ENCODE data around the gene ASB16.

DNA sequence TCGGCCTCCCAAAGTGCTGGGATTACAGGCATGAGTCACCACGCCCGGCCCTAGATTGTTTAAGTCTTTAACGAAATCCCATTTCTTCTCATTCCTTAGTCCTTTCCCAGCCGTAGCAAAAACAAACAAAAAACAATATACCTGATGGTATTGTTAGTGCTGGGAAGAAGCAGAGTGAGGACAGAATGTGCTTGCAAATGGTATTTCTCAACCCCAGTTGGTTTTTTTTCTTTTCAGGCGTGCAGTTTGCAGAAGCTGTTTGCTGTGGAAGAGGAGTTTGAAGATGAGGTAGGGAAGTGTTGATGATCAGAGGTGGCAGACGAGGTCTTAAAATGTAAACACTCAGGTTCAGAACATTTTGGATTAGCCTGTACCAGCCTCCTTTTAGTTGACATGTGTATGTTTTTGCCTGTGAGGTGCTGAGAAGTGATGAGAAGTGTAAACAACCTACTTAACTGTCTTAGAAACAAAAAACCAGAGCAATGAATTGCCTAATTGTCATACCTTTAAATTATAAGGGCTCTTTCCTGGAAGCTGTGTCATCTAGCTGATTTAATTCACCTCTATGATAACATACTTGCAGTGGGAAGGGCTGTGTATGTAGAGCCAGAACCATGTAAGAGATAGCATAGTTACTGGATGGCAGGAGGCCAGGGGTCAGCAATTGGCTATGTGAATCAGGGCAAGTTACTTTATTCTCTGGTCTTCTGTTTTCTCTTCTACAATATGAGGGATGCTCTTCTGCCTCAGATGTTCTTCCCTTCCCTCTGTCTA lies 25.4 kb upstream of the ASB16 start:
- TF ChIP-seq, protein P1, sequence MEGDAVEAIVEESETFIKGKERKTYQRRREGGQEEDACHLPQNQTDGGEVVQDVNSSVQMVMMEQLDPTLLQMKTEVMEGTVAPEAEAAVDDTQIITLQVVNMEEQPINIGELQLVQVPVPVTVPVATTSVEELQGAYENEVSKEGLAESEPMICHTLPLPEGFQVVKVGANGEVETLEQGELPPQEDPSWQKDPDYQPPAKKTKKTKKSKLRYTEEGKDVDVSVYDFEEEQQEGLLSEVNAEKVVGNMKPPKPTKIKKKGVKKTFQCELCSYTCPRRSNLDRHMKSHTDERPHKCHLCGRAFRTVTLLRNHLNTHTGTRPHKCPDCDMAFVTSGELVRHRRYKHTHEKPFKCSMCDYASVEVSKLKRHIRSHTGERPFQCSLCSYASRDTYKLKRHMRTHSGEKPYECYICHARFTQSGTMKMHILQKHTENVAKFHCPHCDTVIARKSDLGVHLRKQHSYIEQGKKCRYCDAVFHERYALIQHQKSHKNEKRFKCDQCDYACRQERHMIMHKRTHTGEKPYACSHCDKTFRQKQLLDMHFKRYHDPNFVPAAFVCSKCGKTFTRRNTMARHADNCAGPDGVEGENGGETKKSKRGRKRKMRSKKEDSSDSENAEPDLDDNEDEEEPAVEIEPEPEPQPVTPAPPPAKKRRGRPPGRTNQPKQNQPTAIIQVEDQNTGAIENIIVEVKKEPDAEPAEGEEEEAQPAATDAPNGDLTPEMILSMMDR (IDR thresholded peaks at IDR 0.05; ENCODE audit: poor library complexity, severe bottlenecking) = no peak
- no peak for TF ChIP-seq POLR2AphosphoS5 (IDR thresholded peaks at IDR 0.05)
- no peak for TF ChIP-seq TAF1 (IDR thresholded peaks at IDR 0.05; ENCODE audit: low read depth)
- TF ChIP-seq EZH2 (IDR thresholded peaks at IDR 0.05; ENCODE audit: borderline replicate concordance, insufficient read depth, low read length, poor library complexity, severe bottlenecking) = no peak
- no peak for TF ChIP-seq SMC3 (conservative IDR thresholded peaks at IDR 0.05; ENCODE audit: poor library complexity)
- no peak for TF ChIP-seq RAD21 (conservative IDR thresholded peaks at IDR 0.05)
- TF ChIP-seq MXI1 (conservative IDR thresholded peaks at IDR 0.05; ENCODE audit: poor library complexity, severe bottlenecking) = no peak
